Keratinocyte (primary cell): ENCODE results near the gene TPK1.

Experiments
- EZH2 ChIP-seq: IDR thresholded peaks from one replicate; pipeline ENCODE4 v1.6.1; 2012; ENCODE audit warnings: inconsistent platforms, mild to moderate bottlenecking, low read length, moderate library complexity
- TF ChIP-seq, protein P1 (sequence below), 3 experiments: IDR thresholded peaks in 1 of 3; conservative IDR thresholded peaks in 1 of 3; optimal IDR thresholded peaks in 1 of 3; 2 replicates in 2 of 3; 3 replicates in 1 of 3; pipeline versions ENCODE3 to v1.5.1; 2011; ENCODE audit warnings: low read length in 3 of 3, mild to moderate bottlenecking in 3 of 3, moderate library complexity in 2 of 3, control low read depth in 1 of 3, inconsistent platforms in 1 of 3; ENCODE audit not compliant: insufficient read depth in 2 of 3; ENCODE audit errors: extremely low read depth in 1 of 3

DNA sequence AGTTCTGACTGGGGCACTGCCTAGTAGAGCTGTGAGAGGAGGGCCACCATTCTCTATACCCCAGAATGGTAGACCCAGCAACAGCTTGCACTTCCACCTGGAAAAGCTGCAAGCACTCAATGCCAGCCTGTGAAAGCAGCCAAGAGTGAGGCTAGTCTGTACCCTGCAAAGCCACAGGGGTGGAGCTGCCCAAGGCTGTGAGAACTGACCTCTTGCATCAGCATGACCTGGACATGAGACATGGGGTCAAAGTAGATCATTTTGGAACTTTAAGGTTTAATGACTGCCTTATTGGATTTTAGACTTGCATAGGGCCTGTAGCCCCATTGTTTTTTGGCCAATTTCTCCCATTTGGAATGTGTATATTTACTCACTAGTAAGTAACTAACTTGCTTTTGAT is 206.3 kb downstream of the TPK1 start:
- TF ChIP-seq, protein P1, sequence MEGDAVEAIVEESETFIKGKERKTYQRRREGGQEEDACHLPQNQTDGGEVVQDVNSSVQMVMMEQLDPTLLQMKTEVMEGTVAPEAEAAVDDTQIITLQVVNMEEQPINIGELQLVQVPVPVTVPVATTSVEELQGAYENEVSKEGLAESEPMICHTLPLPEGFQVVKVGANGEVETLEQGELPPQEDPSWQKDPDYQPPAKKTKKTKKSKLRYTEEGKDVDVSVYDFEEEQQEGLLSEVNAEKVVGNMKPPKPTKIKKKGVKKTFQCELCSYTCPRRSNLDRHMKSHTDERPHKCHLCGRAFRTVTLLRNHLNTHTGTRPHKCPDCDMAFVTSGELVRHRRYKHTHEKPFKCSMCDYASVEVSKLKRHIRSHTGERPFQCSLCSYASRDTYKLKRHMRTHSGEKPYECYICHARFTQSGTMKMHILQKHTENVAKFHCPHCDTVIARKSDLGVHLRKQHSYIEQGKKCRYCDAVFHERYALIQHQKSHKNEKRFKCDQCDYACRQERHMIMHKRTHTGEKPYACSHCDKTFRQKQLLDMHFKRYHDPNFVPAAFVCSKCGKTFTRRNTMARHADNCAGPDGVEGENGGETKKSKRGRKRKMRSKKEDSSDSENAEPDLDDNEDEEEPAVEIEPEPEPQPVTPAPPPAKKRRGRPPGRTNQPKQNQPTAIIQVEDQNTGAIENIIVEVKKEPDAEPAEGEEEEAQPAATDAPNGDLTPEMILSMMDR (optimal IDR thresholded peaks at IDR 0.05 in 1 of 3, IDR thresholded peaks at IDR 0.05 in 1 of 3, conservative IDR thresholded peaks at IDR 0.05 in 1 of 3; ENCODE audit: extremely low read depth in 1 of 3, insufficient read depth in 2 of 3, low read length in 3 of 3): no peak
- no peak for TF ChIP-seq EZH2
